Activated naive CD8-positive, alpha-beta T cell (primary cell): ENCODE data around the gene PI4KA.

ENCODE experiments used
- H3K27ac Mint-ChIP-seq: one replicate; pipeline ENCODE4 v1.8.0; 2021; ENCODE audit warnings: mixed read lengths
- H3K27me3 Mint-ChIP-seq: one replicate; pipeline ENCODE4 v1.8.0; 2021; ENCODE audit warnings: mixed read lengths
- H3K36me3 Mint-ChIP-seq: one replicate; pipeline ENCODE4 v1.8.0; 2021; ENCODE audit warnings: mixed read lengths
- H3K4me1 Mint-ChIP-seq: one replicate; pipeline ENCODE4 v1.8.0; 2021; ENCODE audit warnings: low read depth, mixed read lengths
- H3K4me3 Mint-ChIP-seq: one replicate; pipeline ENCODE4 v1.8.0; 2021; ENCODE audit warnings: mild to moderate bottlenecking, mixed read lengths
- H3K9me3 Mint-ChIP-seq: one replicate; pipeline ENCODE4 v1.8.0; 2021; ENCODE audit warnings: low read depth, mixed read lengths

PI4KA gene

DNA sequence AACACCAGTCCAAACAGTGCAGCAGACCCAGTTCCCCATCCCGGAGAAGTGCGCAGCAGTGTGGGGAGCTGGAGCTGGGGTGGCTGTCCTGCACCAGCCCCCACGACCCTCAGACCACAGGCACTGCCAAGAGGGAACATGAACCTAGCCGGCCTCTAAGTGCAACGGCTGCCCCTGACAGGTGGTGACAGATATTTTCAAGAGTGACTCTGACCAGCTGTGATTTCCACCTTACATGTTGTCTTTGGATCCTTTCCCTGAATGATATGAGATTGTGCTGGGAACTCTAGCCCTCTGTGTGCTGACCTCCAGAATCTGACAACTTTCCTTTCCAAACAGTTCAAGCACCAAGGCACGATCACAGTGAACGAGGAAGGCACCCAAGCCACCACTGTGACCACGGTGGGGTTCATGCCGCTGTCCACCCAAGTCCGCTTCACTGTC lies 72.1 kb downstream of the PI4KA start:
- Mint-ChIP-seq H3K27ac (no peak overlapping the region), H3K4me1 (peaks cover 2% of the 10 kb centered on the region), H3K27me3 (no peaks in the 10 kb centered on the region), H3K4me3 (no peak overlapping the region), H3K9me3 (no peaks in the 10 kb centered on the region), H3K36me3 (peaks cover 6% of the 10 kb centered on the region)

DNA sequence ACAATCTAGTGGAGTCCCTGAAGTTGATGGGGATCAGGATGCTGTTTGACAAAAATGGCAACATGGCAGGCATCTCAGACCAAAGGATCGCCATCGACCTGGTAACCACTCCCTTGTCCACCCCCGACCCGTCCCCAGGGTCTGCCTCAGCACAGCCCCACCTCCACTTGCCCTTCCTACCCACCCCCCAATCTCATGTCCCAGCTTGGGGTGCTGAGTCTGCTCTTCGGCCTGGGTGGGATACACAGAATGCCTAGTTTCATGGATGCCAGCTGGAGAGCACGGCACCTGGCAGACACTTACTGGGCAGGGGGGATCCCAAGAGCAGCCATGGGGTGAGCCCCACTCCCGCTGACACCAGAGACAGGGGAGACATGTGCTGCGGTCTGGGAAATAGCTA lies 72.6 kb downstream of the PI4KA start:
- peaks cover 5% of the 10 kb centered on the region for H3K4me1 Mint-ChIP-seq
- H3K36me3 Mint-ChIP-seq = peaks cover 3% of the 10 kb centered on the region
- H3K27ac Mint-ChIP-seq = no peak overlapping the region
- H3K9me3 Mint-ChIP-seq = no peaks in the 10 kb centered on the region
- H3K4me3 Mint-ChIP-seq = no peak overlapping the region
- no peaks in the 10 kb centered on the region for H3K27me3 Mint-ChIP-seq

DNA sequence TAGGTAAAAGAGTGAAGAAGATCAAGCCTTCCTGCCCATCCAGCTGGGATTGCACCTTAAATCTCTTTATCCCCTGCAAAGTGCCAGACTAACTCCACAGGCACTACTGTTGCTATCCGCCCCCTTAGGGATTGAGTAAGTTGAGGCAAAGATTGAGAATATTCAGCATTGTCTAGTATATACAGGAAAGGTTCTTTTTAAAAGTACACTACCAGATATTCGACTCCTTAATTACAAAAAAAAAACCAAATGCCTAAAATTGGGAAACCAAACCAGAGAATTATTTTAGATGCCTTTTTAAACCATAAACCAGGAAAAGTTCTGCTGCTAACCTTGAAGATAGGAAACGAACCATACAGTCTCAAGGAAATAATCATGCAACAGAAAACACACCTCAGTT lies 73.2 kb downstream of the PI4KA start:
- Mint-ChIP-seq H3K9me3 (no peaks in the 10 kb centered on the region), H3K4me3 (no peak overlapping the region), H3K27ac (peak overlapping the region; percentile 8), H3K27me3 (no peaks in the 10 kb centered on the region), H3K36me3 (peaks cover 2% of the 10 kb centered on the region), H3K4me1 (peaks cover 5% of the 10 kb centered on the region)

- Mint-ChIP-seq H3K27me3 (no peaks in the 10 kb centered on the region), H3K4me1 (peaks cover 5% of the 10 kb centered on the region), H3K4me3 (no peak overlapping the region), H3K36me3 (peaks cover 2% of the 10 kb centered on the region), H3K27ac (no peak overlapping the region), H3K9me3 (no peaks in the 10 kb centered on the region)
These were observed 74.5 kb downstream of the PI4KA start for GRCh38 chr22:20783844-20784723.

GRCh38 chr22:20783300-20783673 lies 75.3 kb downstream of the PI4KA start:
- Mint-ChIP-seq H3K27ac (no peak overlapping the region), H3K27me3 (no peaks in the 10 kb centered on the region), H3K4me3 (no peak overlapping the region), H3K36me3 (no peaks in the 10 kb centered on the region), H3K9me3 (no peaks in the 10 kb centered on the region), H3K4me1 (peaks cover 5% of the 10 kb centered on the region)

DNA sequence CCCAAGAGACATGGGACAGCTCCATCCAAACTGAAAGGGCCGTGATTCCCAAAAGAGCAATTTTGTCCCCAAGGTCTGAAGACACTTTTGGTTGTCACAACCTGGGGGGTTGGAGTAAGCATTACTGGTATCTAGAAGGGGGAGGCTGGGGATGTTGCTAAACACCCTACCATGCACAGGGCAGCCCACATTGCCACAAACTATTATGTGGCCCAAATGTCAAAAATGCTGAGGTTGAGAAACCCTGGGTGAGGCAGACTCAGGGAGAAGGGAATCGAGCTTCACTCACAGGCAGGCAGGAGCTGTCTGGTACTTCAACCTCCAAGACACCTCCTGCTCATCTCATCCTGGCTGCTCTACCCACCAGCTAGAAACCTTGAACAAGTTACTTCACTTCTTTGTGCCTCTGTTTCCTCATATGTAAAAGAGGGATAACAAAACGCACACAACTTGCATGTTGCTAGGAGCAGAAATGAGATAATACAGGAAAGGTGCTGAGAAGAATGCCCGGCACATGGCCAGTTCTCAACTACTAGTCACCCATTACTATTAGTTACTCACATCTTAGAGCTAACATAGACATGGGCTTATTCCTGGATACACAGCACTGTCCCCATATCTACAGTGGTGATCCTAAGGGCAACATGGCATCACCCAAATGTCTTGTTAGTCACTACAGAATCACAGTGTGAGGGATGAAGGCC lies 75.9 kb downstream of the PI4KA start:
- Mint-ChIP-seq H3K9me3 (no peaks in the 10 kb centered on the region), H3K4me1 (peaks cover 6% of the 10 kb centered on the region), H3K27me3 (no peaks in the 10 kb centered on the region), H3K27ac (no peak overlapping the region), H3K4me3 (no peak overlapping the region), H3K36me3 (no peaks in the 10 kb centered on the region)

- Mint-ChIP-seq H3K36me3 (no peaks in the 10 kb centered on the region), H3K27me3 (no peaks in the 10 kb centered on the region), H3K27ac (no peak overlapping the region), H3K4me1 (peaks cover 7% of the 10 kb centered on the region), H3K4me3 (no peak overlapping the region), H3K9me3 (no peaks in the 10 kb centered on the region)
These were observed 76.5 kb downstream of the PI4KA start for GRCh38 chr22:20782083-20782482.

- H3K9me3 Mint-ChIP-seq = no peaks in the 10 kb centered on the region
- peaks cover 7% of the 10 kb centered on the region for H3K4me1 Mint-ChIP-seq
- no peaks in the 10 kb centered on the region for H3K36me3 Mint-ChIP-seq
- H3K27me3 Mint-ChIP-seq = no peaks in the 10 kb centered on the region
- H3K27ac Mint-ChIP-seq = peak overlapping the region; percentile 23
- no peak overlapping the region for H3K4me3 Mint-ChIP-seq
These were observed 77.2 kb downstream of the PI4KA start for GRCh38 chr22:20781272-20781990.

DNA sequence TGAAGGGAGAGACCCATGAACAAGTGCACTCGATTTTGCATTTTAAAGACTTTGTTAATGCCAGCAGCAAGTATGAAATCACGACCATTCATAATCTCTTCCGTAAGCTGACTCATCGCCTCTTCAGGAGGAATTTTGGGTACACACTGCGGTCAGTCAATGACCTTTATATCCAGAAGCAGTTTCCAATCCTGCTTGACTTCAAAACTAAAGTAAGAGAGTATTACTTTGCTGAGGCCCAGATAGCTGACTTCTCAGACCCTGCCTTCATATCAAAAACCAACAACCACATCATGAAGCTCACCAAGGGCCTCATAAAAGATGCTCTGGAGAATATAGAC lies 78.8 kb downstream of the PI4KA start:
- peaks cover 7% of the 10 kb centered on the region for H3K4me1 Mint-ChIP-seq
- no peaks in the 10 kb centered on the region for H3K36me3 Mint-ChIP-seq
- H3K27ac Mint-ChIP-seq = no peak overlapping the region
- H3K27me3 Mint-ChIP-seq = no peaks in the 10 kb centered on the region
- no peak overlapping the region for H3K4me3 Mint-ChIP-seq
- H3K9me3 Mint-ChIP-seq = no peaks in the 10 kb centered on the region

DNA sequence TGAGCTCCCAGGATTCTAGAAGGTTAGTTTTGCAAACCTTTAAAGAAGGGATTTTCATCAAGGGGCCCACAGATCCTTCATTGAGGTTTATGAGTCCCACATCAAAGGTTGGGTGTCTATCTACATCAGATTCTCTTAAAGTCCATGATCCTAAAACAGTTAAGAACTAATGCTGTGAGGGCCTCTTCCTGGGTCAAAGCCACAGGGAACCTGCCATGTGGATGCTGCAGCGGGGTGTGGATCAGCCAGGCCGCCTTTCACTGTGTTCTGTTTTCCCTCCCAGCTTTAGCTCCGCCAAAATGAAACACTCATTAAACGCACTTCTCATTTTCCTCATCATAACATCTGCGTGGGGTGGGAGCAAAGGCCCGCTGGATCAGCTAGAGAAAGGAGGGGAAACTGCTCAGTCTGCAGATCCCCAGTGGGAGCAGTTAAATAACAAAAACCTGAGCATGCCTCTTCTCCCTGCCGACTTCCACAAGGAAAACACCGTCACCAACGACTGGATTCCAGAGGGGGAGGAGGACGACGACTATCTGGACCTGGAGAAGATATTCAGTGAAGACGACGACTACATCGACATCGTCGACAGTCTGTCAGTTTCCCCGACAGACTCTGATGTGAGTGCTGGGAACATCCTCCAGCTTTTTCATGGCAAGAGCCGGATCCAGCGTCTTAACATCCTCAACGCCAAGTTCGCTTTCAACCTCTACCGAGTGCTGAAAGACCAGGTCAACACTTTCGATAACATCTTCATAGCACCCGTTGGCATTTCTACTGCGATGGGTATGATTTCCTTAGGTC lies 79.4 kb downstream of the PI4KA start:
- Mint-ChIP-seq H3K4me1 (peaks cover 7% of the 10 kb centered on the region), H3K4me3 (no peak overlapping the region), H3K9me3 (no peaks in the 10 kb centered on the region), H3K36me3 (no peaks in the 10 kb centered on the region), H3K27ac (no peak overlapping the region), H3K27me3 (no peaks in the 10 kb centered on the region)

- Mint-ChIP-seq H3K9me3 (no peaks in the 10 kb centered on the region), H3K4me3 (no peak overlapping the region), H3K27me3 (no peaks in the 10 kb centered on the region), H3K4me1 (peaks cover 7% of the 10 kb centered on the region), H3K27ac (no peak overlapping the region), H3K36me3 (no peaks in the 10 kb centered on the region)
These were observed 81.0 kb downstream of the PI4KA start for GRCh38 chr22:20777420-20778177.

DNA sequence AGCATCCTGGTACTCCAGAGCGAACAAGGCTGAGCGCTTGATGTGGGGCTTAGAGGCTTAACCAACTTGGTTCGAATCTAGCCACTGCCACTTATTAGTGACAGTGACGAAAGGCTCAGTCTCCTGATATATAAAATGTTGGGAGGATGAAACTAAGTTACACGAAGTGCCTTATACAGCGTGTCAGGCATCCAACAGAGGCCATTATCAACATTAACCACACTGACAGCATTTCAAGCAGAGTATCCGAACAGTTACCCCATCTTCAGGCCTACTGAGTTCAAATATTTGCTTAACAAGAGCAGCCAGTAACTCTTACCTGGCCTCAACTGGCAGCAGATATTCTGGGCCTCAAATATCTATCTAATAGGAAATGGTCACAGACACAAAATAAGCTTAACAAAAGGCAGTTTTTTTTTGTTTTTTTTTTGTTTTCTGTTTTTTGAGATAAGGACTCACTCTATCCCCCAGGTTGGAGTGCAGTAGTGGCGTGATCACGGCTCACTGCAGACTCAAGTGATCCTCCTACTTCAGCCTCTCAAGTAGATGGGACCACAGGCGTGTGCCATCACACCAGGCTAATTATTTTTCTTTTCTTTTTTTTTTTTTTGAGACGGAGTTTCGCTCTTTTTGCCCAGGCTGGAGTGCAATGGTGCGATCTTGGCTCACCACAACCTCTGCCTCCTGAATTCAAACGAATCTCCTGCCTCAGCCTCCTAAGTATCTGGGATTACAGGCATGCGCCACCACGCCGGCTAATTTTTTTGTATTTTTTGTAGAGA lies 81.8 kb downstream of the PI4KA start:
- Mint-ChIP-seq H3K27me3 (no peaks in the 10 kb centered on the region), H3K4me1 (peaks cover 7% of the 10 kb centered on the region), H3K4me3 (no peak overlapping the region), H3K9me3 (no peaks in the 10 kb centered on the region), H3K36me3 (no peaks in the 10 kb centered on the region), H3K27ac (no peak overlapping the region)

GRCh38 chr22:20775342-20775895 lies 83.2 kb downstream of the PI4KA start:
- no peak overlapping the region for H3K27ac Mint-ChIP-seq
- H3K36me3 Mint-ChIP-seq = no peaks in the 10 kb centered on the region

More at GRCh38 chr22:20775342-20775895, 83.2 kb downstream of the PI4KA start:
- Mint-ChIP-seq H3K4me1 (peaks cover 1% of the 10 kb centered on the region), H3K9me3 (no peaks in the 10 kb centered on the region), H3K4me3 (no peak overlapping the region), H3K27me3 (no peaks in the 10 kb centered on the region)
